GM13977 (cell line): ENCODE measurements around the gene ACAD11.
"Not testable (repeated sequence)": the region's sequence is repeated elsewhere in the genome, so short reads cannot be mapped to it uniquely, and the experiment has no call there.

ENCODE experiments used
- DNase-seq: peaks from one replicate; pipeline ENCODE4 v3.0.0; 2012; ENCODE audit warnings: low spot score
- CTCF ChIP-seq: IDR thresholded peaks from 2 replicates; pipeline ENCODE4 v1.5.1; 2012; ENCODE audit warnings: mild to moderate bottlenecking, control low read depth; ENCODE audit not compliant: insufficient read depth; ENCODE audit errors: extremely low read depth, missing control alignments
- in situ Hi-C: fragments of 300-500 bp; cut with MboI; formaldehyde crosslinking; loops from one replicate; pipeline ENCODE4 v1.12.0; 2022; ENCODE audit warnings: low sequenced_read_pairs, low pct_unique_long_range_greater_than_20kb, mixed read lengths, inconsistent platforms; ENCODE audit not compliant: unreplicated experiment

ACAD11 gene

GRCh38 chr3:132642539-132642847 lies 17.1 kb downstream of the ACAD11 start:
- DNase-seq: no peak
- in situ Hi-C loops: no loop called here
- TF ChIP-seq CTCF: no peak

GRCh38 chr3:132641837-132642538 lies 17.6 kb downstream of the ACAD11 start:
- DNase-seq: peak; percentile 59
- in situ Hi-C loops: no loop called here
- TF ChIP-seq CTCF: peak; percentile 49

GRCh38 chr3:132641427-132641826 lies 18.2 kb downstream of the ACAD11 start:
- in situ Hi-C loops, DNase-seq: not testable (repeated sequence)

- TF ChIP-seq CTCF: no peak
- in situ Hi-C loops: no loop called here
- DNase-seq: no peak
Observed at GRCh38 chr3:132638706-132639105, 20.9 kb downstream of the ACAD11 start.

- no peak for DNase-seq
Observed at GRCh38 chr3:132637590-132637989, 22.0 kb downstream of the ACAD11 start.

GRCh38 chr3:132635052-132635451 lies 24.6 kb downstream of the ACAD11 start:
- DNase-seq: no peak
- TF ChIP-seq CTCF: no peak
- in situ Hi-C loops: no loop called here

More at GRCh38 chr3:132637590-132637989, 22.0 kb downstream of the ACAD11 start:
- in situ Hi-C loops: no loop called here
- TF ChIP-seq CTCF: no peak

- in situ Hi-C loops: no loop called here
- no peak for TF ChIP-seq CTCF
Observed at GRCh38 chr3:132630612-132631011, 29.0 kb downstream of the ACAD11 start.

More at GRCh38 chr3:132630612-132631011, 29.0 kb downstream of the ACAD11 start:
- DNase-seq: no peak
